GM12878 (cell line): Measurements from ENCODE around the gene TMPRSS11A. TPM values are rescaled to one million over a fixed set of nuclear protein-coding genes. Genes with fewer than 3 reads are reported as not detected.

Experiments used
- ATAC-seq: fragments of 200-7000 bp; cut with Tn5 transposase; 3 replicates; pipeline ENCODE4 v1.9.1; 2020; ENCODE audit warnings: mild to moderate bottlenecking, moderate library complexity
- BruUV-seq: library from RNA; stranded (reverse); fragments of 400-500 nt; replicated peaks from 2 replicates; lab custom pipeline; 2021; lab: Mats Ljungman, UMichigan
- CTCF ChIA-PET: fragments of 300-600 bp; sonication (Branson Sonifier 250); formaldehyde crosslinking; extraction: SDS; loops from one replicate; lab custom pipeline; 2021; ENCODE audit warnings: inconsistent platforms; lab: Yijun Ruan, JAX
- POLR2A ChIA-PET: fragments of 350-600 bp; formaldehyde crosslinking; extraction: SDS; loops from one replicate; lab custom pipeline; 2021; ENCODE audit warnings: inconsistent platforms; lab: Charles Lee
- RAD21 ChIA-PET: fragments of 300-600 bp; sonication (Branson Sonifier 250); formaldehyde crosslinking; loops from one replicate; lab custom pipeline; 2023; ENCODE audit warnings: antibody characterized with exemption; ENCODE audit not compliant: unreplicated experiment; lab: Charles Lee
- SMC1A ChIA-PET: fragments of 300-600 bp; sonication (Branson Sonifier 250); formaldehyde crosslinking; loops from one replicate; lab custom pipeline; 2023; ENCODE audit not compliant: unreplicated experiment, uncharacterized antibody; lab: Charles Lee
- DNase-seq: peaks from one replicate; pipeline ENCODE4 v3.0.0-alpha.2; 2011; ENCODE audit warnings: low read depth, low spot score
- FAIRE-seq: peaks from 3 replicates; lab custom pipeline; 2011; peaks lifted over from hg19 to GRCh38; lab: Jason Lieb, UNC
- H2AFZ ChIP-seq: 2 replicates; pipeline ENCODE4 v1.6.0; 2011; ENCODE audit warnings: low read depth, low read length, control low read depth; ENCODE audit not compliant: control insufficient read depth
- H3K27ac ChIP-seq: 2 replicates; pipeline ENCODE4 v1.5.1; 2011; ENCODE audit warnings: control low read depth; ENCODE audit not compliant: control insufficient read depth, insufficient read depth
- H3K27me3 ChIP-seq, 2 experiments: replicated peaks in 1 of 2; 2 replicates each; pipeline versions ENCODE4 v1.6.0 to v1.6.1; 2011; ENCODE audit warnings: low read length in 1 of 2; ENCODE audit not compliant: control insufficient read depth in 2 of 2, insufficient read depth in 2 of 2
- H3K36me3 ChIP-seq, 2 experiments: 2 replicates each; pipeline ENCODE4 v1.5.1; 2011; ENCODE audit warnings: low read length in 1 of 2; ENCODE audit not compliant: control insufficient read depth in 2 of 2, insufficient read depth in 2 of 2
- H3K4me1 ChIP-seq: 2 replicates; pipeline ENCODE4 v1.6.1; 2011; ENCODE audit warnings: mild to moderate bottlenecking, low read length, moderate library complexity, mixed read lengths; ENCODE audit not compliant: control insufficient read depth, insufficient read depth
- H3K4me2 ChIP-seq: 2 replicates; pipeline ENCODE4 v1.6.0; 2011; ENCODE audit warnings: control low read depth; ENCODE audit not compliant: control insufficient read depth, insufficient read depth
- H3K4me3 ChIP-seq: fragments of 200-600 bp; sonication (generic); 2 replicates; pipeline ENCODE4 v1.5.1; 2016
- H3K79me2 ChIP-seq: 2 replicates; pipeline ENCODE4 v1.6.0; 2011; ENCODE audit warnings: low read length; ENCODE audit not compliant: control insufficient read depth, insufficient read depth
- H3K9ac ChIP-seq: 2 replicates; pipeline ENCODE4 v1.8.0; 2011; ENCODE audit warnings: low read length, control low read depth, mixed read lengths; ENCODE audit not compliant: control insufficient read depth, insufficient read depth
- H3K9me3 ChIP-seq: replicated peaks from 3 replicates; pipeline ENCODE4 v1.5.1; 2011; ENCODE audit warnings: mild to moderate bottlenecking, low read length; ENCODE audit not compliant: control insufficient read depth, insufficient read depth
- H4K20me1 ChIP-seq: 2 replicates; pipeline ENCODE4 v1.6.0; 2011; ENCODE audit not compliant: control insufficient read depth, insufficient read depth
- ATF2 ChIP-seq: IDR thresholded peaks from 2 replicates; pipeline ENCODE4 v1.6.1; 2012; ENCODE audit warnings: low read length, inconsistent platforms
- CHD2 ChIP-seq: IDR thresholded peaks from 2 replicates; pipeline ENCODE4 v1.6.1; 2011; ENCODE audit warnings: low read depth, low read length, improper control_type of control experiment, borderline replicate concordance
- EP300 ChIP-seq, 2 experiments: fragments of 150-350 bp in 1 of 2; IDR thresholded peaks; 2 replicates each; pipeline ENCODE4 v1.6.1; 2011 to 2012; ENCODE audit warnings: low read depth in 2 of 2, low read length in 2 of 2, borderline replicate concordance in 1 of 2, improper control_type of control experiment in 1 of 2, inconsistent platforms in 1 of 2; ENCODE audit not compliant: control insufficient read depth in 1 of 2
- FOXM1 ChIP-seq: IDR thresholded peaks from 2 replicates; pipeline ENCODE4 v1.6.1; 2012; ENCODE audit warnings: low read depth, mild to moderate bottlenecking, inconsistent platforms, low read length, moderate library complexity
- POLR2AphosphoS5 ChIP-seq: IDR thresholded peaks from 2 replicates; pipeline ENCODE4 v1.6.1; 2011; ENCODE audit warnings: mild to moderate bottlenecking, low read length, inconsistent platforms
- SKIL ChIP-seq: fragments of 450-650 bp; IDR thresholded peaks from 2 replicates; pipeline ENCODE4 v1.6.1; 2017; ENCODE audit warnings: mild to moderate bottlenecking, low read depth, inconsistent platforms; ENCODE audit not compliant: poor library complexity, severe bottlenecking
- SPI1 ChIP-seq: IDR thresholded peaks from 2 replicates; pipeline ENCODE4 v1.6.1; 2011; ENCODE audit warnings: low read depth, mild to moderate bottlenecking, low read length, moderate library complexity, borderline replicate concordance; ENCODE audit not compliant: insufficient read depth
- SUZ12 ChIP-seq: fragments of 200-600 bp; sonication (generic); IDR thresholded peaks from one replicate; pipeline ENCODE4 v1.6.1; 2018; ENCODE audit warnings: antibody characterized with exemption, mild to moderate bottlenecking; ENCODE audit not compliant: unreplicated experiment
- WGBS: methylation state at CpG from one replicate; pipeline ENCODE4 v1.1.6; 2016; ENCODE audit warnings: low lambda C conversion rate; ENCODE audit not compliant: insufficient replicate concordance, insufficient coverage; ENCODE audit errors: missing lambda C conversion rate; 5-methylcytosine and 5-hydroxymethylcytosine counted together
- in situ Hi-C: fragments of 300-500 bp; cut with MboI; formaldehyde crosslinking; loops from 9 replicates; pipeline ENCODE4 v1.14.3; 2018; ENCODE audit warnings: mixed read lengths
- intact Hi-C: fragments of 100-400 bp; cut with micrococcal nuclease; formaldehyde crosslinking; loops from one replicate; pipeline ENCODE4 v1.14.2; 2022; ENCODE audit not compliant: unreplicated experiment
- polyA plus RNA-seq, 11 experiments: library from polyadenylated mRNA; depleted of rRNA in 4 of 11; unstranded in 6 of 11; stranded (reverse) in 5 of 11; fragments of >200 nt; fragmentation: Nextera tagmentation in 4 of 11; fragmentation: Illumina TruSeq in 1 of 11; extraction: Ambion mirVana in 4 of 11; extraction: Trizol in 1 of 11; gene quantifications; 1 replicate in 1 of 11; 2 replicates in 10 of 11; pipeline versions ENCODE4 v1.2.1 to v1.2.3, GENCODE V29; 2011 to 2016; ENCODE audit warnings: inconsistent platforms in 2 of 11, missing spikeins in 2 of 11, low read depth in 1 of 11
- total RNA-seq, 4 experiments: library from RNA; depleted of rRNA in 3 of 4; stranded (reverse); fragments of >200 nt in 3 of 4; fragmentation: Illumina TruSeq in 1 of 4; extraction: Trizol in 1 of 4; gene quantifications; 2 replicates each; pipeline versions ENCODE4 v1.2.1 to v1.2.3, GENCODE V29; 2013 to 2021

Gene TMPRSS11A
- total and polyA plus RNA-seq, 10 of the 15 experiments (the other 5 are each of a cell fraction or from before 2014, with no cell fraction given) = 0.02 TPM; not detected in 9

GRCh38 chr4:67935888-67936287 lies 27.4 kb downstream of the TMPRSS11A start:
- Histone ChIP-seq H3K36me3 (no peaks in the 10 kb centered on the region), H3K9ac (no peak overlapping the region)
- TF ChIP-seq EP300 (IDR thresholded peaks at IDR 0.05; ENCODE audit: borderline replicate concordance in 1 of 2, control insufficient read depth in 1 of 2, low read depth in 2 of 2, low read length in 2 of 2) = no peak
- TF ChIP-seq FOXM1 = no peak
- TF ChIP-seq SUZ12 = no peak
- TF ChIP-seq POLR2AphosphoS5 = no peak
- TF ChIP-seq SPI1 = peak; percentile 18; the same call in 1 of the 2 replicates
- no peak for TF ChIP-seq SKIL
- no peak for TF ChIP-seq ATF2
- no peak for TF ChIP-seq CHD2
- TF ChIP-seq, all 136 proteins: peak for 1
- in situ Hi-C loops = no loop called here
- BruUV-seq = no TSS peak
- no peak overlapping the region for H3K27ac ChIP-seq
- FAIRE-seq (no peak), ATAC-seq (no peak), DNase-seq (no peak)
- RAD21 ChIA-PET = no interaction called here
- no peak overlapping the region for H3K4me2 ChIP-seq
- CTCF ChIA-PET = interaction anchor here (0.6 to 0.9 kb wide), 2 partner anchors 10 to 854 kb away, joined by 3 to 4 read pairs; no protein-coding TSS in a partner anchor
- no peaks in the 10 kb centered on the region for H3K9me3 ChIP-seq
- SMC1A ChIA-PET = no interaction called here
- H3K4me1 ChIP-seq = no peaks in the 10 kb centered on the region
- H4K20me1 ChIP-seq = no peaks in the 10 kb centered on the region
- no peaks in the 10 kb centered on the region for H3K79me2 ChIP-seq
- H2AFZ ChIP-seq = no peak overlapping the region
- WGBS = 0% methylated on average over 2 of the region's 2 CpGs
- H3K4me3 ChIP-seq = no peak overlapping the region
- intact Hi-C loops = no loop called here
- POLR2A ChIA-PET = interaction anchor here (0.6 kb wide), 1 partner anchor 190 kb away, joined by 4 read pairs; no protein-coding TSS in a partner anchor
- no peaks in the 10 kb centered on the region for H3K27me3 ChIP-seq
